HUDEP-2 (cell line): ENCODE measurements around the gene INPP5J.
"Not testable (repeated sequence)": the region's sequence is repeated elsewhere in the genome, so short reads cannot be mapped to it uniquely, and the experiment has no call there.

Source experiments
- DNase-seq, 76 experiments: peaks; one replicate each; lab custom pipeline; 2025; ENCODE audit not compliant: unreplicated experiment in 76 of 76; lab: John Stamatoyannopoulos, UW

Gene INPP5J

DNA sequence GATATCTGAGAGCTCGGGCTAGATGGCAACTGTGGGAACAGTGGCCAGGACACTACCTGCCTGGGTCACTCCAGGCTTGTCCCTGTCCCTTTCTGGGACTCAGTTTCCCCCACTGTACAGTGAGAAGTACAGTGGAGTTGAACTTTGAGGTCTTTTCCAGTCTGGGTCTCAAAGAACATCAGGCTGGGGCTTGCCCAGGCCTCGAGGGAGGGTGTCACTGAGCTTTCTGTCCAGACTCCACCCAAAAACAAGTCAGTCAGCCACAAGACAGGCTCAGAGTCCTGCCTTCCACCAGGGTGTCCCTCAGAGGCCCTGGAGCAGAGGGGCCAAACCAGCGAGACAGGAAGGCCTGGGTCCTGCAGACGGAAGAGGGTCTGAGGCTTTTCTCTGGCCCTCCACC lies 19.5 kb downstream of the INPP5J start:
- no peak for DNase-seq

DNA sequence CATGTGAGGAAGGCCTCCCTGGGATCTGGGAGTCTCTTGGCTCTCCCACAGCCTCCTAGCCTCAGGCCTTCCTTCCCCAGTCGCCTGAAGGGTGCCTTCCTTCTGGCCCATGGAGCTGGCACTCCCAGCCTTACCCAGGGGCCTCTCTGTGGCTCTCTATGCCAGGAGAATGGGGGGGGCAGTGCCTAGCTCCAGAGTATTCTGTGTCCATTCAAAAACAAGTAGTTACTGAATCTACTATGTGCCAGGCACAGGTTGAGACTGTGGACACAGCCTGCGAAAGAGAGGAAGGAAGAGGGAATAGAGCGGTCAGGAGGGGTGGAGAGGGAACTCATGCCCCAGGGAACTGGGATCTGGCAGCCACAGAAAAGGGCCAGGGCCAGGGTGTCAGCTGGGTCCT lies 20.3 kb downstream of the INPP5J start:
- no peak for DNase-seq

DNA sequence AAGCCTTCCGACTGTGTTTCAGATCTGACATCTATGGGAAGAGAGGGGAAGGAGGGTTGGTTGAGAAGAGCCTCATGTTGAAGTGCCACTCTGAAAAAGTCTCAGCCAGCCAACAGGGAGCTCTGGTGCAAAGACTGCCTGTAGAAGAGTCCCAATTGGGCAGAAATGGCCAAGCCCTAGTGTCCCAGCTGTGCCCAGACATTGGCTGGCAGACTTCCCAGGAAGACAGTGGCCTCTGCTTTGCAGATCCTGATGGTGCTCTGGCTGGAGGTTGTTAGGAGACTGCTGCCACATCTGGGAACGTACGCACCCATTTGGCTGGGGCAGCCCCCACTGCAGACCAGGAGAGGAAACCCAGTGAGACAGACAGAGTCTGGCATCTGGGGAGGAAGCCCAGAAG lies 20.8 kb downstream of the INPP5J start:
- DNase-seq, result no peak

DNA sequence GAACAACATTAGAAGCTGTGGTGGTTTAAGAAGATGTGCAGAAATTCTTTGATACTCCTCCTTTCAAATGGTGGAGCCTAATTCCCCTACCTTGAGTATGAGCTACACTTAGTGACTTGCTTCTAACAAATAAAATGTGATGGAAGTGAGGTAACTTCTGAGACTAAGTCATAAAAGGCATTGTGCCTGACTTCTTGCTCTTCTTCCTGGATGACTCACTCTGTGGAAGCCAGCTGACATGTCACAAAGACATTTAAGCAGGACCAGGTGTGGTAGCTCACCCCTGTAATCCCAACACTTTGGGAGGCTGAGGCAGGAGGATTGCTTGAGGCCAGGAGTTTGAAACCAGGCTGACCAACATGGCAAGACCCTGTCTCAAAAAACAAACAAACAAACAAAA lies 21.5 kb downstream of the INPP5J start:
- no peak for DNase-seq

DNA sequence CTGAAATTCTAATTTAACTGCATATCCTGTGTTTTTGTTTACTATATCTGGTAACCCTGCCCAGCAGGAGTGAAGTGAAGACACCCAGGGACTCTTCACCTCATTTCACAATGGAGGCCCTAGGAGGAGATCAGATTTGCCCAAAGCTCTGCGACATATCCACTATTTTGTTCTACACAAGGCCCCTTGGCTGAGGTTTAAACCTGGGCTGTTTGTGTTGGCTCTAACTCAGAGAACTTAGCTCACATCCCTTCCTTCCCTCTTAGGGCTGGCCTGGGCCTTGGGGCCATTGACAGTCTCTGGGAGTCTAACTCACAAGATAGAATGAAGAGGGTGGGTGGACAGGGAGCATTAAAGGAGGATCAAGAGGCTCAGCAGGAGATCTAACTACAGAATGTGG lies 25.7 kb downstream of the INPP5J start:
- no peak for DNase-seq

DNA sequence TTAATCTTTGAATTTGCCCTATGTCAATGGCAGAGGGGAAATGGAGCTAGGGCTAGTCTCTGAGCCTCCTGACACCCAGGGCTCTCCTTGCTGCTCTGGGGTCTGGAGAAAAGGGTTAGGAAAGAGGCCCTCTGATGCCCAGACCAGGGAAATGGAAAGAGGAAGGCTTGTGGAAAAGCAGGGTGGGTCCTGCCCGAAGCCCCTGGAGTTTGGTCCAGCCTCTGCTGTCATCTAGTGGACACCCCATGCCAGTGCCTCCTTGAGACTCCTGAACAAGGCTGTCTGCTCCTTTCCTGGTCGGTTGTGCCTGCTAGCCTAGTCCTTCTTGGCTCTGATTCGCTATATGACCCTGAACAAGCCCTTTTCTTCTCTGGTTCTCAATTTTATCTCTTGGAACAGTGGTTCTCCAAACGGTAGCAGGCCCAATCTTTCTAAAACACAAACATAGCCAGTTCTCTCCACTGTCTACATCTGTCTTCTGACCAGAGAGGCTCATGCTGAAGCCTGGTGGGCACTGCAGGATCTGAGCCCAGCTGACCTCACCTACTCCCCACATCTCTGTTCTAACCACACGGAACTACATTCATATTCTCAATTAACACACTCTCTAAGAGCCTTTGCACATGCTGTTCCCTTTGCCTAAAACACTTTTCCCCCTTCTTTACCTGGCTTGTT lies 26.3 kb downstream of the INPP5J start:
- peak in 51 of 76 experiments; percentile 5 to 59 (median 31) for DNase-seq

DNA sequence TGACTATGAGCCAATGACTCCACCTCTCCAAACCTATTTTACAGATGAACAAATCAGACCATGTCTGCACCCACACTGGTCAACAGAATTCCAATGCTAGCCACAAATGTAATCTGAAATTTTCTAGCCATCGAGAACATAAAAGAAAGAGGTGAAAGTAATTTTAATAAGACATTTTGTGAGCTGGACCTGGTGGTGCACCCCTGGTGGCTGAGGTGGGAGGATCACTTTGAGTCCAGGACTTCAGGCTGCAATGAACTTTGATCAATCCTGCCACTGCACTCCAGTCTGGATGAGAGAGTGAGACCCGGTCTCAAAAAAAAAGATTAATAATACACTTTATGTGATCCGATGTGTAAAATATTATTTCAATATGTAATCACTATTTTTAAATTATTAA lies 27.8 kb downstream of the INPP5J start:
- no peak for DNase-seq

DNA sequence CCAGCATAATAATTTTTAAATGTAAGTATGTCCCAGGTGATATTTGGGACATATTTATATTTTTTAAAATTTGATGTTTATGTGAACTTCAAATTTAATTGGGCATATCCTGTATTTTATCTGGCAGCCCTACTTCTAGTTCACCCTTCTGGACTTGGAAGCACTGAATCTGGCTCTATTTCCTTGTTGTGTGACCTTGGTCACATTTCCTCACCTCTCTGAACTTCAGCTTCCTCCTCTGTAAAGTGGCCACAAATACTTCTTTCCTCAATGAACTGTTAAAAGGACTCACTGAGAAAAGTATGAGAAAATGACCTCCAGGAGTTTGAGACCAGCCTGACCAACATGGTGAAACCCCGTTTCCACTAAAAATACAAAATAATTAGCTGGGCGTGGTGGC lies 29.1 kb downstream of the INPP5J start:
- no peak for DNase-seq

DNA sequence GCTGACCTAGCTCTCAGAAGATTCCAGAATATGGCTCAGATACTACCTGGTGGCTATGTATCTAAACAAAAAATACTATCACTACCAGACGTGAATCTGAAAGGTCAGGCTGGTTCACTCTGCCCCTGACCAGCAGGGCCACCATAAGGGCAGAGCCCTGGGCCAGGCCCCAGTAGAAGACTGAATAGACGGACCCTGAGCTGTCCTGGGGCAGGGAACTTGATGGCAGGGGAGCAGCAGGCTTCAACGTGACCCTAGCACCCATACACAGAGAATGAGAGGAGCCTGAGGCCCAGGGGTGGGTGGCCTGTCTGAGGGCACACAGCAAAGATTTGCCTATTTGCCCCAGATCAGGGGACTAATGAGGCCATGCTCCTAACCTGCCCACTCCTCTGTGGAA lies 30.6 kb downstream of the INPP5J start:
- DNase-seq, result no peak

DNA sequence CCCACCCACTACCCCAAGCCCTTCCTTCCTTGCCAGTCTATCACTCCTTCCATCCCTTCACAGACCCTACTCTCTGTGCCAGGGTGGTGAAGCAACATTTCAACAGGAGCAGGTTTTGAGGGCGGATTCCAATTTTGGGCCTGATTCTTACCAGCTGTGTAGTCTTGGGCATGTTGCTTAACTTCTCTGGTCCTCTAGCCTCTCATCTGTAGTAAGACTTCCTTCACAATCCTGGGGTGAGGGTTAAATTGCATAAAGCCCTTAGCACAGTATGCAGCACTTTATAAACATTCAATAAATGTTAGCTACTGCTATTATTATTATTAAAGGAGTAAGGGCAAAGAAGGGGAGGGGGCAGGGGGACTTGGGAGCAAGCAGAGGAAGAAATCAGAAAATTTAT lies 32.2 kb downstream of the INPP5J start:
- DNase-seq, result no peak

DNA sequence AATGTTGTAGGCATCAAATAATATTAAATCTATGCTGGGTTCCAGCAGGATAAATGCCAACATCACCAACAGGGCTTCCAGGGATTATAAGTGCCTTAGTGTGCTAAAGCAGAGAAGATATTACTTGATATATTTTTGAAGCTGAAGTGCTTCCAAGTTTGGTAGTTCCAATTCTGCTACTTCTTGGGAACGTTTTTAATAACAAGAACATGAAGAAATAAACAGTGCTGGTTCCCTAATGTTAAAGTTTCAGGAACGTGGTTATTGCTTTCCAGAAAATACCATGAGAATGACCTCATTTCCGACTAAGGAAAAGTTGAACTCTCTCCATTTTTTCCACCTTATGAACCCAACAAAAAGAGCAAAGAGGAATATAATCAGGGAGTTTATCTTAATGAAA lies 32.7 kb downstream of the INPP5J start:
- DNase-seq, result no peak

DNA sequence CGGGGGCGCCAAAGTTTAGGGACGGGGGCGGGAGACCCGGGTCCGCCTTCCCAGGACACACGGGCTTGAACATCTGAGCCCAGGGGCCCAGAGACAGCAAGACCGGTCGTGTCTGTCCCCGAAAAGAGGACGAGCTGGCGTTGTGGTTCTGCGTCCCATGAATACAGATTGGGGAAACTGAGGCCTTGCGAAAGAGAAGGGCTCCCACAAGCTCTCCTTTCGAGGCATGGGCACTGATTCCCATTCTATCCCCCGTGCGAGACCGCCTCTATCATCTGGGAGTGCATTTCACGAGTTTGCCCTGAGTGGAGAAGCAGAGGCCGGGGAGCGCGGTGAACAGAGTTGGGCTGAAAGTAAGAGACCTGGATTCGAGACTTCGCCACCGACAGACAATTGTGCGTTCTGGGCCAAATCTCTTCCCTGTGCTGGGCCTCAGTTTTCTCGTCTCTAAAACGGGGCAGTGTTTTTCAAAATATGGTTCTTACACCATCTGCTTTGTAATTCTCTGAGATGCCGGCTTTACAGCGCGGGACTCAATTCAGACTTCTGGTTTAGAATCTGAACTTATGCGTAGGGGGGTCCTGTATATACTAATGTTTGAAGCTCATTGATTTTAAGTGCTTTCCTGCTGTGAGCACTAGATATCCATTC lies 37.7 kb downstream of the INPP5J start:
- peak in 3 of 76 experiments; percentile 3 to 40 (median 22) for DNase-seq

DNA sequence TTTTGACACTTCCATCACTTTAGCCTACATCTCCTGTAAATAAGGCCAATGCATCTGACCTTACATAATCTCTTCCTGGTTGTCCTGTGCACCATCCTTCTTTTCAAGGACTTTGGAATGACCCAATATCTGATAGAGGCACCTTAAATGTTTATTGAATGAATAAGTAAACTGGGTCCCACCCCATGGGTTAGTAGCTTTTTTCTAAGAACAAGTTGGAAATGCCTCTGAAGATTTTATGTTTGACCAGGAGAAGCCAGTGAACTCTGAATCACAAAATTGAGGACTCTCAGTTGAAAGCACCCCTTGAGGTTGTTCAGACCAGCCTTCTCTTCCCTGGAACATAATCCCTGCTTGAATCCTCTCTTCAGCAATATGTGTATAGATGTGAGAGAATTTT lies 38.6 kb downstream of the INPP5J start:
- DNase-seq, result no peak

DNA sequence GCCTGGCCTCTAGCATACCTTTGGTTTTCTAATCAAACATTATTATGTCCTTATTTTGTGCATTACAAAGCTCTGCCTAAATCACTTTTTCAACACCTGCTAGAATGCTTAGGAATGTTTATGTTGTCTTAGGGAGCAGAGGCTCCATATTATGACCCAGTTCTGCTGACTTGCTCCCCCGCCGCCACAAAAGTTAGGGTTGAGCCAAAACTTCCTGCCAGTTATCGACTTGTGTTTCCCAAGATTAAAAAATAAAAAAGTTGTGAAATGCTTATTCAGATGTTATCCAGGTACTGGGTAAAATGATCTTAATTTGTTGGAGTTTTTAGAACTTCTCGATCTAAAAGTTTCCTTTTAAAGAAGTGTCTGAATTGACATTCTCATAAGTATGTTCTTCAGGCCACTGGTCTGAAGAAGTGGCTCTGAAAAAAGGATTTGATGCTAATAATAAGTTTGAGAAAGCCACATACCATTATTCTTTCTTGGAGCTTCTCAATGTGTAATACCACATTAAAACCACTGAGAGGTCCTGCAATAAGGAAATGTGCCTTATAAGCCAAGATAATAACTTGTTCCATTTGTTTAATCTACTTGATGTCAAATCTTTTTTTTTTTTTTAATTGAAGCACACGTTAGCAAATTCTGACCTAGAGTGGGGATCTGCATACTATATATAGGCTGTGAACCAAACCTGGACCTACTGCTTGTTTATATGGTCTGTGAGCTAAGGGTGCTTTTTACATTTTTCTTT lies 39.4 kb downstream of the INPP5J start:
- no peak for DNase-seq

DNA sequence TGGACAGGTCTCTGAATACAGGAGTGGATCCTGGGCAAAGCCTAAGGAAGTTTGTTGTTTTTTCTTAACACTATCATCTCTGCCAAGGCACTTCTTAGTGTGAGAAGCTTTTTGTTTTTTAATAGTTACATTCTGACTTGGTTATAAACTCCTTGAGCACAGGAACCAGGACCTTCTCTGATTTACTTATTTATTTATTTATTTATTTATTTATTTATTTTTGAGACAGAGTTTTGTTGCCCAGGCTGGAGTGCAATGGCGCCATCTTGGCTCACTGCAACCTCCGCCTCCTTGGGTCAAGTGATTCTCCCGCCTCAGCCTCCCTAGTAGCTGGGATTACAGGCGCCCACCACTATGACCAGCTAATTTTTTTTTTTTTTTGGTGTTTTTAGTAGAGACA lies 48.2 kb downstream of the INPP5J start:
- DNase-seq, result no peak

DNA sequence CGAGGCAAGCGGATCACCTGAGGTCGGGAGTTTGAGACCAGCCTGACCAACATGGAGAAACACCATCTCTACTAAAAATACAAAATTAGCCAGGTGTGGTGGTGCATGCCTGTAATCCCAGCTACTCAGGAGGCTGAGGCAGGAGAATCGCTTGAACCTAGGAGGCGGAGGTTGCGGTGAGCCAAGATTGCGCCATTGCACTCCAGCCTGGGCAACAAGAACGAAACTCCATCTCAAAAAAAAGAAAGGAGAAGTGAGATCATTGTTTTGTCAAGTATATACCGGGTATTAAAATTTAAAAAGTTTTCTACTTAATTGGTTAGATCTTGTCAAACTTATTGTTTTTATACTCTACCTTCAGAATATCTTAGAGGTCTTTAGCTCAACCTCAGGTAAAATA lies 49.0 kb downstream of the INPP5J start:
- DNase-seq, result not testable (repeated sequence)

DNA sequence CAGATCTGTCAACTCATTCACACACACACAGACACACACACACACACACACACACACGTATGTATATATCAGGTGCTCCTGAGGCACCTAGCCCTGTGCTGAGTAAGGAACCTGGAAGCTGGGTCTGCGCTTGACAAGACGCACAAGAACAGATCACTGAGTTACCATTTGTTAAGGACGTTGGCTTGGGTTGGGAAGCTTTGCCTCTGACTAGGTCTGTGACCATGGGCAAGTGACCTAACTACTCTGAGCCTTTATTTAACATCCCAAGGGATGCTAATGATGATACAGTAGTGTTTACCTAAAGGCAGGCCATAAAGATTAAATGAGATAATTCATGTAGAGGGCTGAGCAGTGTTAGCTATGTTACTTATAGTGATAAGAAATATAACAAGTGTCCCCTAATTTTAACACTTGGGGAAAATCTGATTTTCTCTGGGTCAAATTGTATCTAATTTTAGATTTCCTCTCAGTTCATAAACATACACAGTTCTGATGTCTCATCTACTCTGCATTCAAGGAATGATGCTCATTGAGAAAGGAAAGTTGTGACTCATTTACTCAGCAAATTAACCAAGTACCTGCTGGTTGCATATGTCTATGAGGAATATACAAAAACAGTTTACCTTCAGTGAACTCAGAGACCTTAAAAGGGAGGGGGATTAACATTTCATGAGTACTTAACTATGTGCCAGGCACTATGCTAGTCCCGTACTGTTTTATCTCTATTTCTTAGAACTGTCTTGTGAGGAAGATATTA lies 50.8 kb downstream of the INPP5J start:
- no peak for DNase-seq

DNA sequence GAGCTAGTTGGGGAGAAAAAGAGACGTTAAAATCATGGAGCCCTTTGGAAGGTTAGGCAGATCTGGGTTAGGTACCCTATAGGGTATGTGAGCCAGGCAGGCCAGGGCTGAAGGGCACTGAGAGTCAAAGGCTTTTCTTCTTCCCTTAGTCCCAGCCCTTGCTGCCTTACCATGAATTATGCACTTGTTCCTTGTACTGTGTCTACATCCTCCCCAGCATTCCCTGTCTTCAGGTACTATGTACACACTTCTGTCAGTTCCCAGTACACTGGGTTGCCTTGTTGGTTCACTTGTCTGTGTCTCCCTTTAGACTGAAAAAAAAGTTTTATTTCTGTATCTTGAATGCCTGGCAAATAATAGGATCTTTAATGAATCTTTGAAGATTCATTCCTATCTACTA lies 54.2 kb downstream of the INPP5J start:
- no peak for DNase-seq

DNA sequence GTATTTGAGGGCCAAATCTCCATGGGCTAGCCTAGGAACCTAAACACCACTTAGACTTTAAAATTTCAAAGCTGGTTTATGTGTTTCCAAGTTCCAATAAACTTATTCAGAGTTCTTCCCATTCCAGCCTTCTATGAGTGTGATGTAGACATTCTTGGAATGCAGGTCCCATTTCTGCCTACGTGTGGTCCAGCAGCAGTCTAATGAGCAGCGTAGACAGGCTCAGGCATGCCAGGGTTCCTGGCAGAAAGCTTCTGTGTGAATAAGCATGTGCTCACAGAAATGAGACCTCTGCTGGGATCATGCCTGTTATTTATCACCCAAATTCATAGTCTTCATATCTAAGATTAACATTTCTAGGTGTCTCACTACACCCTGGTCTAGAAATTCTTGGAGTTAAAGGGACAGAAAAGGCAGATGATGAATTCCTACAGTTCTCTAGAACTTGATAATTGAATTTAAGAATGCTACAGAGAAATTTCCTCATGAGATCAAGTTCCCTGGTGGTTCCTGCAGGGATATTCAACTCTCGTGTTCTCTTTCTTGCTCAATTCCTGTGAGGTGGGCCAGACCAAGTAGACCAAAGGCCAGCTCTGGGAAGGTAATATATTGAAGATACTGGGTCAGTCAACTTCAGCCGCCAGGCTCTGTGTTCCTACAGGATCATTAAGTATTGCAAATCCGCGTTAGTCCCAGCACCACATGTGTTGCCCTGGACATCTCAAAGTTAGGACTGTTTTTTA lies 54.8 kb downstream of the INPP5J start:
- no peak for DNase-seq

DNA sequence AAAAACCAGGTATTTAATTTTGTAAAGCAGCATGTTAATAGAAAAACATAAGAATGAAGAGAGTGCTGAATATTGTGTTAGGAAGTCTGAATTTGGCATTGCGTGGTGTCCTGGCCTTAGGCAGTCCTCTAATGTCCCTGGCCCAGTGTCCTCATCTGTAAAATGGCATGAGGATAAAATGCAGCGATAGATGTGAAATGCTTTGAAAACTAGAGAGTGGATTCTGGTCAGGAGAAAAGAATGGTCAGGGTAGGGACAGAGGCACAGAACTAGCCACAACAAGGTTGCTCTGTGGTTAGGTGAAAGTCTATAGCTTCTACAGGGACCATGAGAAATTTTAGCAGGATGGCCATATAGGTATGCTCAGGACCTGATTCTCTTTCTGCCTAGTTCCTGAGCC lies 56.1 kb downstream of the INPP5J start:
- no peak for DNase-seq

DNA sequence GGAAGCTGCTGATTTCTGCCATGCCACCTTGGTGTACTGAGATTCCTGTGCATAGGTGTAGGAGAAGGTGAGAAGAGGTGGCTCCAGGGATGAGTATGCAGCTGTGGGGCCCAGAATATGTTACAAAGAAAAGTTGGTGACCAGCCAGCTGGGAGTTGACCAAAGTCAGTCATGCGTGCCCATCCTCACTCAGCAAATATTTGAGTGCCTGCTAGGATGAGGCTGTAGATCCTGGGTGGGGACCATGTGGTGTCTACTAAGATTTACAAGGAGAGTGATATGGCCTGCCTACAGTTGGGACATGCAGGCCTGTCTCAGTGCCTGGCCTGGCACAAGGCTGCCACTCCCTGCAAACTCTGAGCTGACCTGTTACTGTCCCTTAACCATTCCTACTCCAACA lies 56.6 kb downstream of the INPP5J start:
- DNase-seq, result peak in 8 of 76 experiments; percentile 3 to 25 (median 9)
